Activated CD8-positive, alpha-beta T cell treated with anti-CD3 and anti-CD28 coated beads for 36 hours (primary cell): ENCODE results near the gene ARHGAP10. TPM values are rescaled to one million over a fixed set of nuclear protein-coding genes. Genes with fewer than 3 reads are reported as not detected.

Experiments
- ATAC-seq: fragments of 200-7000 bp; cut with Tn5 transposase; one replicate; pipeline ENCODE4 v1.10.0; 2021; ENCODE audit warnings: mild to moderate bottlenecking, moderate library complexity
- CTCF ChIA-PET: fragments of 350-600 bp; sonication (Branson Sonifier 250); formaldehyde crosslinking; loops from one replicate; lab custom pipeline; 2021; ENCODE audit warnings: antibody characterized with exemption; lab: Charles Lee
- POLR2A ChIA-PET: fragments of 350-600 bp; sonication (Branson Sonifier 250); formaldehyde crosslinking; loops from one replicate; lab custom pipeline; 2021; ENCODE audit warnings: antibody characterized with exemption; lab: Charles Lee
- DNase-seq: peaks from one replicate; pipeline ENCODE4 v3.0.0-alpha.2; 2020
- H3K27ac Mint-ChIP-seq: one replicate; pipeline ENCODE4 v1.8.0; 2021; ENCODE audit warnings: mild to moderate bottlenecking, mixed read lengths
- H3K27me3 Mint-ChIP-seq: one replicate; pipeline ENCODE4 v1.8.0; 2021; ENCODE audit warnings: mixed read lengths
- H3K36me3 Mint-ChIP-seq: one replicate; pipeline ENCODE4 v1.8.0; 2021; ENCODE audit warnings: low read depth, mixed read lengths
- H3K4me1 Mint-ChIP-seq: one replicate; pipeline ENCODE4 v1.8.0; 2021; ENCODE audit warnings: low read depth, mixed read lengths
- H3K4me3 Mint-ChIP-seq: one replicate; pipeline ENCODE4 v1.8.0; 2021; ENCODE audit warnings: mild to moderate bottlenecking, moderate library complexity, mixed read lengths
- H3K9me3 Mint-ChIP-seq: one replicate; pipeline ENCODE4 v1.8.0; 2021; ENCODE audit warnings: mixed read lengths
- CTCF ChIP-seq: fragments of 200-600 bp; IDR thresholded peaks from one replicate; pipeline ENCODE4 v1.8.0; 2022; ENCODE audit warnings: antibody characterized with exemption, mild to moderate bottlenecking
- intact Hi-C: fragments of 100-400 bp; cut with micrococcal nuclease; formaldehyde crosslinking; loops from one replicate; pipeline ENCODE4 v1.10.0; 2022
- total RNA-seq, 2 experiments: library from RNA; stranded (reverse); gene quantifications; one replicate each; pipeline ENCODE4 v1.2.3, GENCODE V29; 2021

The ARHGAP10 gene
- total RNA-seq, 2 experiments from 2014 or later: 4.0 to 5.1 TPM

GRCh38 chr4:147696866-147697265, 35.0 kb upstream of the ARHGAP10 start:
- TF ChIP-seq CTCF: no peak
- POLR2A ChIA-PET: no interaction called here
- DNase-seq (no peak), ATAC-seq (no peak)
- Mint-ChIP-seq H3K9me3 (no peaks in the 10 kb centered on the region), H3K36me3 (no peaks in the 10 kb centered on the region), H3K27ac (no peak overlapping the region), H3K4me1 (no peaks in the 10 kb centered on the region), H3K27me3 (peaks cover 6% of the 10 kb centered on the region), H3K4me3 (no peak overlapping the region)
- CTCF ChIA-PET: interaction anchor here (2.3 to 3.9 kb wide), 2 partner anchors 12 to 170 kb away, joined by 13 to 18 read pairs; no protein-coding TSS in a partner anchor
- intact Hi-C loops: no loop called here

- H3K4me1 Mint-ChIP-seq: peaks cover 3% of the 10 kb centered on the region
- H3K36me3 Mint-ChIP-seq: no peaks in the 10 kb centered on the region
- TF ChIP-seq CTCF: no peak
- H3K9me3 Mint-ChIP-seq: no peaks in the 10 kb centered on the region
- H3K27ac Mint-ChIP-seq: no peak overlapping the region
- POLR2A ChIA-PET: no interaction called here
- H3K27me3 Mint-ChIP-seq: peaks cover 3% of the 10 kb centered on the region
- ATAC-seq (no peak), DNase-seq (no peak)
- CTCF ChIA-PET: interaction anchor here (12.1 kb wide), 1 partner anchor 161 kb away, joined by 180 read pairs; no protein-coding TSS in a partner anchor
- intact Hi-C loops: no loop called here
- no peak overlapping the region for H3K4me3 Mint-ChIP-seq
These were observed 27.0 kb upstream of the ARHGAP10 start for GRCh38 chr4:147704846-147705245.

GRCh38 chr4:147707892-147708672, 23.8 kb upstream of the ARHGAP10 start:
- peak; percentile 96 for TF ChIP-seq CTCF
- Mint-ChIP-seq H3K27me3 (peaks cover 1% of the 10 kb centered on the region), H3K4me3 (no peak overlapping the region), H3K27ac (no peak overlapping the region), H3K36me3 (no peaks in the 10 kb centered on the region), H3K4me1 (peaks cover 3% of the 10 kb centered on the region), H3K9me3 (no peaks in the 10 kb centered on the region)
- ATAC-seq (peak; percentile 77), DNase-seq (peak; percentile 72)
- intact Hi-C loops: loop anchor here (1.0 kb wide), 1 partner anchor 158 kb away; no protein-coding TSS in a partner anchor
- POLR2A ChIA-PET: no interaction called here
- CTCF ChIA-PET: interaction anchor here (0.6 to 12.1 kb wide), 33 partner anchors 10 to 664 kb away, joined by 3 to 180 read pairs (median 4); partner anchors contain the start of genes ARHGAP10, PRMT9 and TMEM184C

- CTCF ChIA-PET: interaction anchor here (1.5 to 12.1 kb wide), 6 partner anchors 11 to 170 kb away, joined by 3 to 180 read pairs (median 6); no protein-coding TSS in a partner anchor
- H3K4me3 Mint-ChIP-seq: no peak overlapping the region
- POLR2A ChIA-PET: no interaction called here
- H3K27me3 Mint-ChIP-seq: peaks cover 1% of the 10 kb centered on the region
- ATAC-seq (no peak), DNase-seq (no peak)
- intact Hi-C loops: no loop called here
- TF ChIP-seq CTCF: no peak
- H3K27ac Mint-ChIP-seq: no peak overlapping the region
- H3K9me3 Mint-ChIP-seq: no peaks in the 10 kb centered on the region
- no peaks in the 10 kb centered on the region for H3K36me3 Mint-ChIP-seq
- H3K4me1 Mint-ChIP-seq: peaks cover 3% of the 10 kb centered on the region
These were observed 21.9 kb upstream of the ARHGAP10 start for GRCh38 chr4:147709999-147710398.
